Measurements from ENCODE around the gene CLDN19. TPM values are rescaled to one million over a fixed set of nuclear protein-coding genes. Genes with fewer than 3 reads are reported as not detected.
A peak's percentile ranks its signal among the peaks of the same experiment; 100 is the strongest.

CLDN19 gene
- total and polyA plus RNA-seq, 2 of the 8 experiments (the other 6 are each of a cell fraction or from before 2014, with no cell fraction given) = 9.7 to 17.2 TPM

GRCh38 chr1:42765832-42766740, 26.1 kb upstream of the CLDN19 start:
- peak in 1 of 2 experiments; percentile 76 for DNase-seq (ENCODE audit: low read depth in 1 of 2, low spot score in 2 of 2)
- TF ChIP-seq SAP30 (IDR thresholded peaks at IDR 0.05; ENCODE audit: insufficient read depth, insufficient replicate concordance, low read length) (peak; percentile 80), CBX8 (IDR thresholded peaks at IDR 0.05; ENCODE audit: borderline replicate concordance, low read depth, low read length) (no peak), GABPA (IDR thresholded peaks at IDR 0.05; ENCODE audit: borderline replicate concordance, insufficient read depth, low read length) (no peak), MAX (IDR thresholded peaks at IDR 0.05) (no peak), EGR1 (IDR thresholded peaks at IDR 0.05; ENCODE audit: borderline replicate concordance, low read depth, low read length) (no peak), SRF (IDR thresholded peaks at IDR 0.05; ENCODE audit: low read depth, low read length) (no peak), BRCA1 (IDR thresholded peaks at IDR 0.05; ENCODE audit: low read depth, low read length) (no peak), POLR2AphosphoS5 (IDR thresholded peaks at IDR 0.05; ENCODE audit: low read depth, low read length) (no peak), RAD21 (IDR thresholded peaks at IDR 0.05 in 1 of 2, conservative IDR thresholded peaks at IDR 0.05 in 1 of 2; ENCODE audit: low read depth in 2 of 2, low read length in 2 of 2) (peak in 1 of 2 experiments; percentile 33; a peak in 2 of 4 replicates)

More at GRCh38 chr1:42765832-42766740, 26.1 kb upstream of the CLDN19 start:
- FAIRE-seq = no peak
- H4K20me1 ChIP-seq (replicated peaks in 1 of 2; ENCODE audit: control insufficient read depth in 1 of 2, insufficient read depth in 2 of 2, low read length in 2 of 2) = peaks cover 0 to 4% of the 10 kb centered on the region in 2 experiments
- no peaks in the 10 kb centered on the region; a peak in 2 of 8 replicates for H3K36me3 ChIP-seq (ENCODE audit: control insufficient read depth in 2 of 4, insufficient read depth in 4 of 4, low read length in 3 of 4)
- WGBS, 2 experiments (ENCODE audit: extremely low coverage in 1 of 2, insufficient coverage in 1 of 2, insufficient read length in 1 of 2, insufficient replicate concordance in 2 of 2, low coverage in 1 of 2, low lambda C conversion rate in 2 of 2, missing lambda C conversion rate in 1 of 2) = 5% methylated on average over 43 of the region's 44 CpGs; no CpG with 5 or more reads in 1 of the 2 experiments
- peak overlapping the region; percentile 82 to 92 (median 84) for H3K4me3 ChIP-seq (ENCODE audit: extremely low read depth in 1 of 4, insufficient read depth in 2 of 4, low read depth in 3 of 4, low read length in 4 of 4)
- POLR2A ChIA-PET (ENCODE audit: partially characterized antibody) = interaction anchor here (0.7 to 2.2 kb wide), 15 partner anchors 9 to 223 kb away, joined by 3 to 14 read pairs (median 5); partner anchors contain the start of genes CLDN19 and YBX1
- peaks cover 6 to 28% of the 10 kb centered on the region in 2 experiments; a peak in 3 of 4 replicates for H3K79me2 ChIP-seq (ENCODE audit: control insufficient read depth in 1 of 2, insufficient read depth in 2 of 2, low read length in 2 of 2)
- no peaks in the 10 kb centered on the region for H3K9me3 ChIP-seq (ENCODE audit: insufficient read depth in 2 of 2, low read depth in 1 of 2, low read length in 1 of 2)
- no peak overlapping the region for H4K5ac ChIP-seq (ENCODE audit: insufficient read length, low read depth, low read length)
- no peak overlapping the region for H2BK12ac ChIP-seq (ENCODE audit: low read depth, low read length)
- 0 out of 2 replicates have a peak overlapping the region, but pooled peaks have one; percentile 76 for H2BK15ac ChIP-seq (ENCODE audit: low read length)
- peaks cover 0 to 6% (median 3%) of the 10 kb centered on the region in 4 experiments; a peak in 5 of 7 replicates for H3K4me1 ChIP-seq (replicated peaks in 1 of 4; ENCODE audit: control insufficient read depth in 3 of 4, insufficient read depth in 4 of 4, low read length in 3 of 4)
- peak overlapping the region; percentile 67 for H2AFZ ChIP-seq (ENCODE audit: low read length)
- H3K23ac ChIP-seq (ENCODE audit: insufficient read length) = no peak overlapping the region
- H3K9ac ChIP-seq (replicated peaks in 1 of 4; ENCODE audit: extremely low read depth in 1 of 4, low read depth in 3 of 4, low read length in 3 of 4) = peak overlapping the region; percentile 47 to 58 (median 52); a peak in 6 of 7 replicates
- H3K14ac ChIP-seq (ENCODE audit: insufficient read length) = no peak overlapping the region
- H3K56ac ChIP-seq (replicated peaks; ENCODE audit: insufficient read length, low read depth, low read length) = no peak overlapping the region
- peak overlapping the region; percentile 4 for H3K4ac ChIP-seq (replicated peaks; ENCODE audit: insufficient read length, low read depth, low read length)
- H3K27ac ChIP-seq (ENCODE audit: low read depth, low read length) = no peak overlapping the region
- H3K27me3 ChIP-seq (replicated peaks in 1 of 4; ENCODE audit: control insufficient read depth in 3 of 4, extremely low read depth in 1 of 4, insufficient read depth in 3 of 4, low read length in 3 of 4) = no peaks in the 10 kb centered on the region
- peak overlapping the region; percentile 3 for H4K91ac ChIP-seq (replicated peaks; ENCODE audit: insufficient read length, low read length)
- peak overlapping the region; percentile 53; the same call in 1 of the 2 replicates for H4K8ac ChIP-seq (ENCODE audit: extremely low read depth, insufficient read depth, low read length)
- no peak overlapping the region for H2AK5ac ChIP-seq (ENCODE audit: low read depth, low read length)
- H2BK120ac ChIP-seq (replicated peaks; ENCODE audit: low read depth, low read length) = no peak overlapping the region
- peak overlapping the region; percentile 75; the same call in 1 of the 2 replicates for H3K18ac ChIP-seq (ENCODE audit: extremely low read depth, low read length)
- 0 out of 2 replicates have a peak overlapping the region, but pooled peaks have one; percentile 87 for H2BK5ac ChIP-seq (ENCODE audit: low read depth, low read length)
- H3K23me2 ChIP-seq (ENCODE audit: low read depth, low read length) = peaks cover 7% of the 10 kb centered on the region
- CTCF ChIA-PET (ENCODE audit: partially characterized antibody) = interaction anchor here (0.6 to 4.6 kb wide), 20 partner anchors 9 to 607 kb away, joined by 3 to 26 read pairs (median 4); partner anchors contain the start of genes TMEM269 and ZNF691
- no peak overlapping the region for H2BK20ac ChIP-seq (ENCODE audit: low read length)
- H3K4me2 ChIP-seq (ENCODE audit: insufficient read depth in 1 of 2, low read depth in 2 of 2, low read length in 2 of 2) = peak overlapping the region; percentile 87
- no peaks in the 10 kb centered on the region for H3K79me1 ChIP-seq (ENCODE audit: low read depth, low read length)

Measured in H1 (cell line).